Subcutaneous adipose tissue (tissue), 4 donors: ENCODE data around the gene CDPF1. TPM values are rescaled to one million over a fixed set of nuclear protein-coding genes. Genes with fewer than 3 reads are reported as not detected.

Experiments used
- CTCF ChIP-seq: fragments of 450-650 bp; IDR thresholded peaks from one replicate; pipeline ENCODE4 v1.5.1; 2016; ENCODE audit warnings: low read depth, mild to moderate bottlenecking, control low read depth, antibody characterized with exemption, moderate library complexity
- total RNA-seq, 4 donors: library from RNA; depleted of rRNA; stranded (reverse); fragments of >200 nt; gene quantifications; one replicate each; pipeline ENCODE4 v1.1.0, GENCODE V29; 2016

Gene CDPF1
- total RNA-seq, 4 donors from 2014 or later, result 3.4 to 13.6 (median 9.2) TPM

DNA sequence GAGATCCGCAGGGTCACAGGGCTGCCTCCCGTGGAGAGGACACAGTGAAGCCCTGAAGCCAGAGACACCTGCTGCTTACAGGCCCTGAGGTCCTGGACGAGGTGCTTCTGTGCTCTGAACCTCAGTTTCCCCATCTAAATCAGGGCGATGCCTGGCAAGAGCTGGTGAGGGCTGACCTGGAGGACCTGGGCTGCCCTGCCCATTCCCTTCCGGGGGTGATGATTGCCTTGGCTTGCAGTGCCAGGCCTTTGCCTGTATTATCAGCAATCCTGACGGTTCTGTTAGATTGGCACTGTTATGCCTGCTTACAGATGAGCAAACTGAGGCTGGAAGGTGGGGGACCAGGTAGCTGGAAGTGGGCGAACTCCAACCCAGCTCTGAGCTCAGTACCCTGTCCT, 38.8 kb upstream of the CDPF1 start:
- TF ChIP-seq CTCF, result no peak

DNA sequence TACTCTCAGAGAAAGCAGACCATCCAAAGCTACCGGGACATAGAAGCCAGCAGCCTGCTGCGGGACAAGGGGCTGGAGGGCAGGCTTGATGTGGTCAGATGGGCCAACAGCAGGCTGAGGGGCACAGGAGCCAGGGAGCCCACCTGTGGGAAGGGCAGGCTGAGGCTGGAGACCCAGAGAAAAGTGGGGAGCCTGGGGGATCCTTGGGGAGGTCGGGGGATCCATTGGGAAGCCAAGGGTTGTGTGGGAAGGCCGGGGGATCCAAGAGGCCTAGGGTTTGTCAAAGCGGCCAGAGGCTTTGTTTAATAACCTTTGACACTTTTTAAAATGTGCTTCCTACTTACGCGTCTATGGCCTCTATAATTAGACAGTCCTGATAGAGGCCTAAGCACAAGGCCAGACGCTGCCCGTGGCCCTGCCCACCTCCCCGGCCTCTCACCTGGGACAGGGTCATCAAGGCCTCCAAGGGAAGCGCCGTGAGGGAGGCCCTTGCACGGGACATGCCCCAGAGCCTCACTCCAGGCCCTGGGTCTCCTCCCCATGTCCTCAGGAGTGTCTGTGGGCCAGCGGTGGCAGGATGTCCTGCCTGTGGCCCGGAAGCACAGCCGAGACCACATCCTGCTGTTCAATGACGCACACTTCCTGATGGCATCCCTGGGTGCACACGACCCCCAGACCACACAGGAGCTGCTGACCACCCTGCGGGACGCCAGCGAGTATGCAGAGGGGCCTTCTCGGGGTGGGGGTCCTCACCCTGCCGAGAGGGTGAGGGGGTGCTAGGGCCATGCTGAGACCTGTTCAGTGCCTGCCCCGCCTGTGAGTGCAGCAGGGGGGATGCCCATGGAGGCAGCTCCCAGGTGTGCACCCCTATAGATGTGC, 38.0 kb upstream of the CDPF1 start:
- no peak for TF ChIP-seq CTCF

DNA sequence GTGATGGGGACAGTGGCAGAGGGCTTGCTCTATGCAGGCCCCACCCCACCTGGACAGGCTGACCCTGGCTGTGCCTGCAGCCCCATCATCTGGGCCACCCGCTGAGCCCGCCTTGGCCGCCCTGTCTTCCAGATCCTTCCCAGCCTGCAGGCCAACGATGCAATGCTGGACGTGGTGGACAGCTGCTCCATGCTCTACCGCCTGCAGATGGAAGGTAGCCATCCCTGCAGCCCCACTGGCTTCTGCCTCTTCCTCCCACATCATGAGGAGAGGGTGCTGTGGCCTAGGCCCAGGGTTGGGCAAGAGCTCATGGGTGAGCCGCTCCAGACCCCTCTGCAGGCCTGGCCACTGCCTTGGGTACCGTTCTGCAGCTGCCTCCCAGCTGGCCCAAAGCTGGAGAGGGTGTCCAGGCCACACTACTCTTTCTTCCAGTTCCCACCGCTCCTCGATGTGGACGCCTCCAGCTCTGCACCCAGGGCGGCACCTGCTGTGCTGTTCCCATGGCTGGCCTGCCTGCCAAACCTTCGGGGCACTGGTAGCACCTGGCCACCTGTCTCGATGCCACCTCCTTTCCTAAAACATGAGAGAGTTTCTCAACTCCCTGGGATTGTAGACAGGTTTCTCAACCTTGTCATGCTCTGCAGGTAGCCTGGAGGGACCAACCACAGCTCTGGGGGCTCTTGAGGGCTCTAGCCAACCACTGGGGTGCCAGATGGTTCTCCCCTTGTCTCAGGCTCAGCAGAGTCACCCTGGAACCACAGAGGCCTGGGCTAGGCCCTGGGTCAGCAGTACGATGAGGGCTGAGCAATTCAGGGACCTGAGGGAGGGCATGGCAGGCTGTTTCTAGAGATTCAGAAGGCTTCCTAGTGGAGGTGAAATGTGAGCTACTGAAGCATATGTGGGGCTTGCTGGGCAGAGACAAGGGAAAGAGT, 37.1 kb upstream of the CDPF1 start:
- TF ChIP-seq CTCF, result no peak

GRCh38 chr22:46286006-46286405, 35.9 kb upstream of the CDPF1 start:
- no peak for TF ChIP-seq CTCF

GRCh38 chr22:46281866-46282678, 32.0 kb upstream of the CDPF1 start:
- no peak for TF ChIP-seq CTCF

DNA sequence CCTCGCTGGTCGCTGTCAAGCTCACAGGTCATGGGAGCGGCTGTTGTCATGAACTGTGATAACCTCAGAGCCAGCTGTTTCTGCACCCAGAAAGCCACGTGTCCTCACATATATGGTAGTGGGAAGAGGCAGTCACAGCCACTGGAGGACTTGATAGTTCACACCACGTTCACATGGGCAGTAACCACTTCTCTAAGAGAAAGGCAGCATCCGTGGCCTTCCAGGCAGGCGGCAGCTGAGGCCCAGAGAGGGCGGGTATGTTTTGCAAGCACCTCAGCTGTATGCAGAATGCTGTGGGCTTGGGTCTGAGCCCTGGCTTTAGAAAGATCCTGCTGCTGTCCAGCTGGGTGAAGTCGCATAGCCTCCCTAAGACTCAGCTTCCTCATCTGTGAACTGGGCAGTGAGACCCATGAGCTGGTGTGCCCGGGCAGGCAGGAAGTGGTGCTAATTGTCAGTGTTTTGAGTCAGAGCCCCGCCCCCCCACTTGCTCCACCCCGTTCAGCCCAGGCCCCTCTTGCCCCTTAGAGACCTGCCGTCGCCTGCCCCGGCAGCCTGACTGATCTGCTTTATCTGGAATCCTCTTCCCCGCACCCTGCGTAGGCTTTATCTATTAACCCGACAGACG, 31.0 kb upstream of the CDPF1 start:
- TF ChIP-seq CTCF, result no peak
